Measurements from ENCODE around the gene LHX4. TPM values are rescaled to one million over a fixed set of nuclear protein-coding genes. Genes with fewer than 3 reads are reported as not detected.

The LHX4 gene
- total RNA-seq, 1 experiment from 2014 or later = 0.13 TPM

DNA sequence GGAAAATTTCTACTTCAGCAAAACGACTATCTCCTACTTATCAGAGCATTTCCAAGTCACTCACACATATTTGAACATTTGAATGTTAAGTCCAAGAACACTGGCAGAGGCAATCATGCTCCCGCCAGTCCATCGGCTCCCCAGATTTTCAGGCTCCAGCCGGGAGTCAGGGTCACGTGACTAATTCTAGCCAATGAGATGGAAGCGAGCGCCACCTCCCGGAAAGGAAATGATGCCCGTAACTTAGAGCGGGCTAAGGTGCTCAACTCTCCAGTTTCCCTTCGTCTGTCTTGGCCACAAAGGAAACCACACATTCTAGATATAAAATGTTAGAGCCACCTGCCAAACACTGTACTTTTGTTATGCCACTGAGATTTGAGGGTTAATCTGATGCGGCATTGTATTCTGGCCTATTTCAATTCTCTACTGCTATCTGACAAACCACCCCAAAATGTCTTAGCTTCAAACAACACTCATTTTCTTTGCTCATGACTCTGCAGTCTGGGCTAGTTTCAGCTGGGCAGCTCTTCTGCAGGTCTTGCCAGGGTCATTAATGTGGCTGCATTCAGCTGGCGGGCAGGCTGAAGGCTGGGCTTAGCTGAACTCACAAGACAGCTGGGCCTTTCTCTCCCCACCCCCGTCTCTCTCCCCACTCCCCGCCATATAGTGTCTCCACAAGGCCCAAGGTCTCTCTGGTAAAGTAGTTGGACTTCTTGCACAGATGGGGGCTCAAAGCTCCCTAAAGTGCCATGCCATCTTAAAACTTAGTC is 16.5 kb upstream of the LHX4 start:
- peak; percentile 54 for DNase-seq

DNA sequence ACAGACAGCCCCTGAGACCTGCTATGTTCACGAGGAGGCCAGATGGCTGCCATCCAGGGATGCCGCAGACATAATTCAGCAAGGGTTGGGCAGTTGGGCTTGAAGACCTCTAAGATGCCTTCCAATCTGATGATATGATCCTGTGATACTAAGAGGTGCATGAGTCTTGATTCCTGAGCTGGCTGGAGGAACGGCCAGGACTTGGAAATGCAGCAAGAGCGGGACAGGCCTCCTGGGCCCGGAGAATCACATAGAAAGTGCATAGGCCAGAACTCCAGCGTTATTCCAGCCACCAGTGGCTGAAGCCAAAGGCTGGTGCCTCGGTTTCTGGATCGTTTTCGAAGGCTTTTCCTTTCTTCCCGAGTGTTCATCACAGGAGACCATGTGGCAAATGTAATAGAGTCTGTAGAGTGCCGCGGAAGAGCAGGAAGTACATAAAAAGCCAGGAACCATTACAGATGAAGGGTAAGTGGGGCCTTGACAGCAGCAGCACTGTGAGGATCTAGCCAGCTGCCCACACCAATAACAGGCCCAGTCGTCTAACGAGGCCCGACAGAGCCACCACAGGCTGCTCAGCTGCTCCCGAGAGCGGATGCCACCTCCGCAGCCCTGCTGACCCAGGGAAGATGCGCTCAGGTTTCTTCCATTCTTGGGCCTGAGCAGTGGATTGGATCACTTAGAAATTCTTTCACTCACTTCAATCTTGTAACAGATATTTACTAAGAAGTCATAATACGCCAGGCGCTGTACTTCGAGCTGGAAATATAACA is 14.0 kb upstream of the LHX4 start:
- Histone ChIP-seq H3K27me3 (no peaks in the 10 kb centered on the region), H3K9me3 (no peaks in the 10 kb centered on the region), H3K36me3 (no peaks in the 10 kb centered on the region), H3K4me3 (no peak overlapping the region)
- no peak for DNase-seq

More for the DNA sequence above, 16.5 kb upstream of the LHX4 start:
- H3K27me3 ChIP-seq = no peaks in the 10 kb centered on the region
- H3K36me3 ChIP-seq = no peaks in the 10 kb centered on the region
- no peaks in the 10 kb centered on the region for H3K9me3 ChIP-seq
- no peak overlapping the region for H3K4me3 ChIP-seq

DNA sequence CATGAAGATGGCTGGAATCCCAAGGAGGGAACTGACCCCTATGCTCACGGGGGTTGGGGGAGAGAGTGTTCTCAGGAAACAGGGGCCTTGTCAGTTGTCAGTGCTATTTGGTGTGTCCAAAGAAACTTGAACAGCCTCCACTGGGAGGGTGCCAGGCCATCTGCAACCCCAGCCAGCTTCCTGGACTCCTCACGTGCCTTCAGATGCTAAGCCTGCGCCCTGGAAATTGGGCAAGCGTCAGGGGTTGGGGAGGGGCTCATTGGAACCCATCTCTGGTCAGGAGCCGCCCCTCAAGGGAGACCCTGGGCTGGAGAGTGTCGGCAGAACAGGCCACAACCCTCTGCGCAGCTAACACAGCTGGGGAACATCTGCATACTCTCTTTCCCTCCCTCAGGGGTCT is 13.1 kb upstream of the LHX4 start:
- H3K36me3 ChIP-seq = no peaks in the 10 kb centered on the region
- H3K9me3 ChIP-seq = no peaks in the 10 kb centered on the region
- no peak overlapping the region for H3K4me3 ChIP-seq
- no peaks in the 10 kb centered on the region for H3K27me3 ChIP-seq
- no peak for DNase-seq

DNA sequence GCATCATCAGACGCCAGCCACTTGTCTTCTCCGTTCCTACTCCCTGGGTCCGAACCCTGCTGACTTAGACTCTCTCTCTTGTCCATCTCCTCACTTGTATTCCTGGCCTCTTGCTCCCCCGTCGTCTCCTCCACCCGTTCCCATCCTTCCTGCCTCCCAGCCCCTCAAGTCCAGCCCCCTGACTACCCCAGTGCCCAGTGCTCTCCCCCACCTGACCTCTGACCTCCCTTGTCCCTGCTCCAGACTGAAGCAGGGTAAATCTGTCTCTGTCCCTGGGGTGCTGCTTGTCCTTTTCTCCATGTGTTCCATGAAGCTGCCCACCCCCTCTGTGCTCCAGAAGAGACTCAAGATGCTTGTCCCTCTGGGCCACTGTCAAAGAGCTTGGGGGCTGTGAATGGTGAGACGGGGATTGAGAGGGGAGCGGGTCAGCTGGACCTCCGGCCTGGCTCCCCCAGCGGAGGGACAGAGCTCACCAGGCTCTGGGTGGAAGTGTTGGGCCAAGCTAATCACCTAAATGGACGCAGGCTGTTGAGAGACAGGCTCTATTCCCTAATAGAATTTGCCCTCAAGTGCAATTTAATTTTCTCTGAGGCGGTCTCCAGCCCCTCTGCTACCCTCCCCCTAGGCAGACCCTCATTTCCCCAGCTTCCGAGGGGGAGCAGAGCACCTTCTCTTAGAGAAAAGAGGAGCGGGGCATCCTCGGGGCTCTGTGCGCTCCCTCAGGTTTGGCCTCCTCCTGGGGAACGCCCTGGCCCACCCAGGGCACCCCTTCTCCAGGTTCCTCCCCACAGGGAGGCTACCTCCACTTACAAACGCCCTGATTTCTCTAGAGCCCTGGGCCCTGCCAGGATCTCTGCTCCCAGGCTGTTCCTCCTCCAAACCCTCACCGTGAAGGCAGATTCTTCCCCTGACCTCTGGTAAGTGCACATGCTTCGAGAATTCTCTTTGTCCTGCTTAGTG is 11.0 kb upstream of the LHX4 start:
- Histone ChIP-seq H3K4me3 (no peak overlapping the region), H3K9me3 (no peaks in the 10 kb centered on the region)

DNA sequence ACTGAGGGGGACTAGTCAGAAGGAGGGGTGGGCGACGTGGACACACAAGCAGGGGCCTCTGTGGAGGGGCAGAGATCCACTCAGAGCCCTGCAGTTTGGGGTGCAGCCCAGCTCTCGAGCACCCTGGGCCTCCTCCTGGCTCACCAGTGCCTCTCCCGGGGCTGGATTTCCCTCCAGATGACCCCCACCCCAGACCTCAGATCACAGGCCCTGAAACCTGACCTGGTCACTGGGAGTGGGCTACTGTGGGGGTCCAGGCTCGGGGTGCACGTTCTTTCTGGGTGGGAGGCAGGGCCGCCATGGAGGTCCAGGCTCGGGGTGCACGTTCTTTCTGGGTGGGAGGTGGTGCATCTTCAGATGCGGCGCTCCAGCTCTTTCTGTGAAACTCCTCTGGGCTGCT is 10.3 kb upstream of the LHX4 start:
- no peak for DNase-seq
- no peaks in the 10 kb centered on the region for H3K36me3 ChIP-seq
- no peak overlapping the region for H3K4me3 ChIP-seq
- H3K27me3 ChIP-seq = peaks cover 10% of the 10 kb centered on the region; the same call in 1 of the 2 replicates
- H3K9me3 ChIP-seq = no peaks in the 10 kb centered on the region

More for the DNA sequence above, 11.0 kb upstream of the LHX4 start:
- Histone ChIP-seq H3K36me3 (no peaks in the 10 kb centered on the region), H3K27me3 (peaks cover 5% of the 10 kb centered on the region; the same call in 1 of the 2 replicates)
- no peak for DNase-seq

DNA sequence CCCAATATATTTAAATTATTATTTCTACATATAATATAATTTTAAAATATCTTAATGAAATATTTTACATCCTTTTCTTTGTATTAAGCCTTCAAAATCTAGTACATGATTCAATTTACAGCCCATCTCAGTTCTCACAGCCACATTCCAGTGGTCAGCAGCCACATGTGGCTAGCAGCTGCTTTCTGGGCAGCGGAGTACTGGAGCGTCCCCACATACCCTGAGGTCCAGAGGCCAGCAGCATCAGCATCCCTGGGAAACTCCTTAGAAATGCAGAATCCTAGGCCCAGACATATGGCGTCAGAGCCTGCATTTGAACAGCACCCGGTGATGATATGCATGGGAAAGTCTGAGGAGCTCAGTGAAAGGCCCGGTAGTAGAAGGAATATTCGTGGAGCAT is 8.6 kb upstream of the LHX4 start:
- no peak overlapping the region for H3K4me3 ChIP-seq
- no peaks in the 10 kb centered on the region for H3K9me3 ChIP-seq
- peaks cover 25% of the 10 kb centered on the region for H3K27me3 ChIP-seq
- no peak for DNase-seq
- no peaks in the 10 kb centered on the region for H3K36me3 ChIP-seq

DNA sequence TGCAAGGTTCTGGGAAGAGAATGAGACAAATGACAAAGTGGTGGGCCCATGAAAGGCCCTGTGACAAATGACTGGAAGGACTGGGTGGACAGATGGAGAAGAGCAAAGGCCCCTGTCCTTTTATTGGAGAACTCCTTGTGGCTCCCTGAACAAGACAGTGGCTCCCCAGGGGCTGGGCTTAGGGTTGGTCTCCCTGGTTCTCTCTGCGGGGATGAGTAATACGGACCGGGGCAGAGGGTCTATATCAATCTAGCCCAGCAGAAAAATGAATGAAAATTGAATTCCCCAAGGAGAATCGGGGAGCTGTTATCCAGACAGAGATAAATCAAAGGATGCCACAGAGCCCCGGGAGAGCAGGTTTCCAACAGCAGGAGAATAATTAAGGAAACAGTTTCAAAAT is 5.2 kb upstream of the LHX4 start:
- Histone ChIP-seq H3K27me3 (peaks cover 55% of the 10 kb centered on the region), H3K36me3 (no peaks in the 10 kb centered on the region), H3K4me3 (no peak overlapping the region), H3K9me3 (no peaks in the 10 kb centered on the region)
- no peak for DNase-seq

DNA sequence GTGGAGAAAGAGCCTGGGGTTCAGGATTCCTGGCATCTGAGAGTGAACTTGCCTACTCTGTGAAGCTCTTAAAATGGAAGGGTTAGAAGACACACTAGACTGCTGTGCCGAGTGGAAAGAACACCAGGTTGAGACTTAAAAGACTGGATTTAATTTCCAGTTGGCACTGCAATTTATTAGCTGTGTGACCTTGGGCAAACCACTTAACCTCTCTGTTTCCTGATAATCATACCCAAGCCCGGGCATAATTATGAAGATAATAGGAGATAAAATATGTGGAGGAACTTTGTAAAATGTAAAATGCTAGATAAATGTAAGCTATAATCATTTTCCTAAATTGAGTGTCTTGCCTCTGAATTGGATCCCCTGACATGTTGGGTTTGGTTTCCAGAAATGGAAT is 4.7 kb upstream of the LHX4 start:
- no peaks in the 10 kb centered on the region for H3K9me3 ChIP-seq
- no peaks in the 10 kb centered on the region for H3K36me3 ChIP-seq
- DNase-seq = no peak
- H3K27me3 ChIP-seq = peaks cover 57% of the 10 kb centered on the region
- no peak overlapping the region for H3K4me3 ChIP-seq

DNA sequence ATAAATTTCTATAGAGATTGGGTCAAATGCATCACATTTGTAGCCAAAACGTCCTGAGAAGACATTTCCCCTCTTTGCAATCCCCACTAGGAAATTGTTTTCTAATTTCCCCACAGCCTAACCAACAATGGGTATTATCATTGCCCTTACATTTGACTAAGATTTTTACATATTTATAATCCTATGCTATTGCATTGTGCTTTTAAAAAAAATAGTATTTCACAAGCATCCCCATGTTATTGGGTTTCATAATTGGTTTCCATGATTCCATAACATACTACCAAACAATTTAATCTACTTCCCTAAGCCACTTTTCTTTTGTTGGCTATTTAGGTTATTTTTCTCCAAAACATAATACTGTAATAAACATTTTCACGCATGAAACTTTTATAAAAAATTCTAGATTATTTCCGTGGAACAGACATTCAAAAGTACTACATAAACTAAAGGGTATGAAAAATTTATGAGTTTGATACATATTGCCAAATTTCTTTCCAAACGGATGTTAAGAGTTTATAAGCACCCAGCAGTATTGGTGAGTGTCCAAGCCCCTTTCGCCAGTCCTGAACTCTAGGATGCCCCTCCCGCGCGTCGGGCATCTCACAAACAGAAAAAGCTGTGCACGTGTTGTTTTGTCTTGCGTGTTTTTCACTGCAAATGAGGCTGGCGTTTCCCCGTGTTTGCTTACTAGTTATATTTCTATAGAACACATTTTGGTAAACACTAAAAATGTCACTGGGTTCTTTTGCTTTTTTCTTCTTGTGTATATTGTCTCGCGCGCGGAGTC is 2.0 kb upstream of the LHX4 start:
- peaks cover 78% of the 10 kb centered on the region for H3K27me3 ChIP-seq

DNA sequence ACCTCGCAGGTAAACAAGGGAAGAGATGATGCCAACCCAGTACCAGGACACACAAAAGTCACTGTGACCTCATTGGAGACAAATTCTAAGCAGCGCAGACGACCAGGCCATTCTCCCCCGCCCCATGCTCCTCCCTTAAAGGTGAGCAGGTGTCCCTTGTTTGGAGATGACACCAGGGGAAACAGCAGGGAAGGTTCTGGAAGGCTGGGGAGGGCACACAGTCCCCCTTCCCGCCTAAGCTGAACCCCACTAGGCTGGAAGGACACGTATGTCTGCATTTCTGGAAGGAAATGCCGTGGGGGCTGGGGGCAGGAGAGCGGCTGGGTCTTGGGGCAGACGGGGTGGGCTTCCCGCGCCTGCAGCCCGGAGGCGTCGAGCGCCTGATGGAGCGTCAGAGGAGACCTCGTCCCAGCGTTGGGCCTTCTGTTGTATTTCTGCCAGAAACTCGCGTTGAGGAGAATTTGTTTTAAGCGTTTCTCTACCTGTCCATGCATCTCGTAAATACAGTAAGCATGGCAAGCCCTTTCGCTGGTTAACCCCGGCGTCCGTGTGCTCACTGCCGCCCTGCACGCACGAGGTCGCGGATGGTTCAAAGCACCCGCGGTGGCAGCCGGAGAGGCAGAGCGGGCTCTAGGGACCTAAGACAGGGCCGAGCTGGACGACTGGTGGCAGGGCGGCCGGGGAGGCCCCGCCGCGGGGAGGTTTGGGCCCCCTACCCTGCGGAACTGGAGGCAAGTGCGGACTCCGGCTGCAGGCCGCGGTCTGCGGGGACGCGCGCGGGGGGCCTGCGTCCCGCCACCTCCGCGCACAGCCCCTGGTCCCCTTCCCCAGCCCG is 1.2 kb upstream of the LHX4 start:
- Histone ChIP-seq H3K9me3 (no peaks in the 10 kb centered on the region), H3K27me3 (peaks cover 86% of the 10 kb centered on the region), H3K4me3 (peak overlapping the region; percentile 55), H3K36me3 (no peaks in the 10 kb centered on the region)
- DNase-seq = no peak

More for the DNA sequence above, 2.0 kb upstream of the LHX4 start:
- no peak overlapping the region for H3K4me3 ChIP-seq
- H3K36me3 ChIP-seq = no peaks in the 10 kb centered on the region
- no peaks in the 10 kb centered on the region for H3K9me3 ChIP-seq
- no peak for DNase-seq

DNA sequence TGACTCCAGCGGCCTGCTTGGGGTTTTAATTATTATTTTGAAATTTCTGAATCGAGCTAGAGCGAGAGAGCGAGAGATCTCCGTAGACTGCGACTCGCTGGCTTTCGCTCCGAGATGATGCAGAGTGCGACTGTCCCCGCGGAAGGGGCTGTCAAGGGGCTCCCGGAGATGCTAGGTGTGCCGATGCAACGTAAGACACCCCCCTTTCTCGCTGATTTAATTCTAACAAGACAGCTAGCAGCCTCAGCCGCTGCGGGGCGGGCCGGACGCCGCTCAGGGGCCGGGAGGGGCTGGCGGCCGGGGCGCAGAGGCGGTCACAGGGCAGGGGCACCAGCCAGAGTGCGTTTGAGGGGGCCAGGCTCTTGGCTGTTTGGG is 339 bp downstream of the LHX4 start:
- no peak for DNase-seq
- Histone ChIP-seq H3K27me3 (peaks cover 91% of the 10 kb centered on the region), H3K36me3 (no peaks in the 10 kb centered on the region), H3K4me3 (peak overlapping the region; percentile 55), H3K9me3 (no peaks in the 10 kb centered on the region)

DNA sequence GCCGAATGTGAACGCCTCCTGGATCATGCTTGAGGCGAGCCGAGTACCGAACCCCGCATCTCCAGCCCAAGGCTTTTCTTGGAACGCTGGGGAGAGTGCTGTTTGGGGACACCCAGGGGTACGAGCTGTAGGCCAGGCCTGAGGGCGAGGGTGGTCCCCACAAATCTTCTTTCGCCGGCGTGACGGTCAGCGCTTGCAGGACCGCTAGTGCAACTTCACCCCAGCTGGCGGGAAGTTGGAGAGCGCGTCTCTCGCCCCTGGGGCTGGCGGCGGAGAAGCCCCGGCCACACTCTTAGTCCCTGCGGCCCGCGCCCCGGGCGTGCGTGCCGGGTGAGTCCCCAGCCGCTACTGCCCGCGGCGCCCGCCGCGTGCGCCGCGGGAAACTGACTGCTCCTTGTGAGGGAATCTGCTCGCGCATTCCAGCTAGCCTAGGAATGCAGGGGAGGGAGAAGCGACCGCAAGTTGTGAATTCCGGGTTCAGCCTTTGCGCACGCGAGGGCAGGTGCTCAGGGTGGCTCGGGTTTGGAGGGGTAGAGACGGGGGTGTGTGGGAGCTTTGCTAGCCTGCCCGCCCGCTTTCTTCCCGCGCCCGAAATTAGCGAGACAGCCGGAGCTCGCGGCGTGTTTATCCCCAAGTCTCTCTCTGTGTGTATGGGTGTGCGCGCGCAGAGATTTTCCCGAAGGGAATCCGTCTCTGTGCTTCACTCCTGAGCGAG is 884 bp downstream of the LHX4 start:
- DNase-seq = peak; percentile 60
- Histone ChIP-seq H3K27me3 (peaks cover 91% of the 10 kb centered on the region), H3K4me3 (peak overlapping the region; percentile 55), H3K9me3 (no peaks in the 10 kb centered on the region), H3K36me3 (no peaks in the 10 kb centered on the region)

DNA sequence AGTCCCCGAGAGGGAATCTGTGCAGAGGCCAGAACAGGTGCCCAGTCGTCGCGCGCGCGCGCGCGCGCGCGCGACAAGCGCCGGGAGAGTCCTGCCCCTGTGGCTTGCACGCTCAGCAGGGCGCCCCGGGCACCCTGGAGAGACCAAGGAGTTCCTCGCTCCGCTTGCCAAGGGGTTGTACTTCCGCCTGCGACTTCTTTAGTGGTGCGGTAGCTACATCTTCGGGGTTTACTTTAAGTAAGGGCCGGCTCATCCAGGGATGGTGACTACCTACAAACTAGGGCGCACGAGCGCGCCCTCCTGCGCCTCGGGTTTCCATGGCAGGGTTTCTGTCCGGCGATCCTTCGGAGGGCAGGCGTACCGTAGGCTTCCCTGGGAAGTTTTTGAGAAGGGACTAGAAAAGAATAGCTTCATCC is 1.4 kb downstream of the LHX4 start:
- Histone ChIP-seq H3K4me3 (peak overlapping the region; percentile 55), H3K9me3 (no peaks in the 10 kb centered on the region), H3K36me3 (no peaks in the 10 kb centered on the region), H3K27me3 (peaks cover 91% of the 10 kb centered on the region)
- peak; percentile 72 for DNase-seq

DNA sequence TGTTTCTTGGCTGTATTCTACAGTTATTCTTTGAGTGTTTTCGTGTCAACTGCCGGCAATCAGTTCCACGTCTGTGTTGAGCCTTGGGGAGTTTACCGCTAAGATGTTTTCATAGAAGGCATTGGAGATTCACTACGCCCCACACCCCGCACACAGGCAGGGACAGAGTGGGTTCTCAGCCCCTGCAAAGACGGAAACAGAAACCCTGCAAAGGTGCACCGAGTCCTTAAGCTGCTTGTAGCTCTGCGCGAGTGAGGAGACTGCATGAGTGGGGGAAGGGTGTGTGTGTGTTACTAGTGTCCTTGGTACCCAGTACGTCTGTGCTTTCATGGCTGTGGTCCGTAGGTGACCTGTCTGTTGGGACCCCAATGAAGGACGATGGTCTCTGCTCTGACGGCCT is 1.9 kb downstream of the LHX4 start:
- H3K9me3 ChIP-seq = no peaks in the 10 kb centered on the region
- peaks cover 91% of the 10 kb centered on the region for H3K27me3 ChIP-seq
- peak overlapping the region; percentile 55 for H3K4me3 ChIP-seq

DNA sequence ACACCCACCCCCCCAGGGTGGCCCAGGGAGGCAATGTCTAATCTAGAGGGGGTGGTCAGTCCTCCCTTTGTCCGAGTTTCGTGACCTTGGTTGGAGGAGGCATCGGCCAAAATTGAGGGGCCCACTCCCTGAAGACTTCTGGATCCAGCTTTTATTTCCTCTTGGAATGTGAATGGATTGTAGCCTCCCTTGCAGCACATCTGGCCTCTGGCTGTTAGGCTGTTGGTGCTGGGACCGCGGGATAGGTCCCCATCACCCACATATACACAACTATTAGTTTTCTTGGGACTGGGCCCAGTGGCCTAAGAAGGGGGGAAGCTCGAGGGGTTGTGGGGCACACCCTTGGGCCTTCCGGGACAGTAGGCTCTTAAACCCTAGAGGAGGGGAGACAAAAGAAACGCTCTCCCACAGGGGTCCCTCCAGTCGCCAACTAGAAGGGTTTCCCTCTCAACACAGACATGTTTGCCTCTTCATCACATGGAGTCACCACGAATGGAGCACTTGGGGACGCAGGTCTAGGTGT is 2.5 kb downstream of the LHX4 start:
- DNase-seq = no peak
- no peaks in the 10 kb centered on the region for H3K9me3 ChIP-seq
- no peaks in the 10 kb centered on the region for H3K36me3 ChIP-seq
- H3K27me3 ChIP-seq = peaks cover 91% of the 10 kb centered on the region
- H3K4me3 ChIP-seq = no peak overlapping the region

More for the DNA sequence above, 1.9 kb downstream of the LHX4 start:
- H3K36me3 ChIP-seq = no peaks in the 10 kb centered on the region
- no peak for DNase-seq
